HFFc6 (cell line): ENCODE data around the gene RFX6. TPM values are rescaled to one million over a fixed set of nuclear protein-coding genes. Genes with fewer than 3 reads are reported as not detected.

Source experiments
- DNase-seq: peaks from one replicate; pipeline ENCODE4 v3.0.0-alpha.2; 2018
- H3K27ac Mint-ChIP-seq: 2 replicates; pipeline ENCODE4 v1.8.0; 2020; ENCODE audit warnings: mild to moderate bottlenecking, mixed read lengths
- H3K27me3 Mint-ChIP-seq: 2 replicates; pipeline ENCODE4 v1.8.0; 2021; ENCODE audit warnings: mild to moderate bottlenecking, moderate library complexity, mixed read lengths; ENCODE audit not compliant: insufficient read depth
- H3K36me3 Mint-ChIP-seq: 2 replicates; pipeline ENCODE4 v1.8.0; 2021; ENCODE audit warnings: low read depth, mixed read lengths
- H3K4me1 Mint-ChIP-seq: 2 replicates; pipeline ENCODE4 v1.8.0; 2020; ENCODE audit warnings: low read depth, mixed read lengths
- H3K4me3 Mint-ChIP-seq: 2 replicates; pipeline ENCODE4 v1.8.0; 2020; ENCODE audit warnings: mild to moderate bottlenecking, moderate library complexity, mixed read lengths
- H3K9me3 Mint-ChIP-seq: 2 replicates; pipeline ENCODE4 v1.8.0; 2020; ENCODE audit warnings: mild to moderate bottlenecking, mixed read lengths
- total RNA-seq, 6 experiments: library from RNA; stranded (reverse); fragmentation: NEBNext Ultra II Directional; extraction: Animal tissue kit (Norgen Biotek cat#: 25700); gene quantifications; 2 replicates in 1 of 6; 3 replicates in 5 of 6; pipeline ENCODE4 v1.2.3, GENCODE V29; 2021
- TF ChIP-seq, protein P1 (sequence below): fragments of 200-600 bp; sonication (generic); IDR thresholded peaks from 2 replicates; pipeline ENCODE4 v1.5.0; 2021; ENCODE audit warnings: antibody characterized with exemption, mild to moderate bottlenecking

RFX6 gene
- total RNA-seq, 6 experiments from 2014 or later, result not detected

DNA sequence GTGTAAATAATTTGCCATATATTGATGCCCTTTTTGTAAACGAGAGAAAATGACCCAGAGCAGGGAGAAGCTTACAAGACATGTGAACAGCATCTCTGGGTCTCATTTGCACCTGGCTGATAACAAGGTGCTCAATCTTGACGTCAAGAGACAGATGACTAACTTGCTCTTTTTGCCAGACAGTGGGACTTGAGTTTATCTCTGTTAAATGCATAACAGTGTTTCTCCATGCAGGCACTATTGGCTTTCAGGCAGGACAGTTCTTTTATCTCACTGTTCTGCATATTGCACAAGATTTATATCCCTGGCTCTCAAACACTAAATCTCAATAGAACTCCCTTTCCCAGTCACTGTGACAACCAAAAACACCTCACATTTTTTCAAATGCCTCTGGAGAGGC lies 56.4 kb downstream of the RFX6 start:
- Mint-ChIP-seq H3K4me1 (no peaks in the 10 kb centered on the region), H3K4me3 (no peak overlapping the region), H3K36me3 (no peaks in the 10 kb centered on the region), H3K27ac (no peak overlapping the region), H3K9me3 (no peaks in the 10 kb centered on the region), H3K27me3 (no peaks in the 10 kb centered on the region)
- TF ChIP-seq, protein P1, sequence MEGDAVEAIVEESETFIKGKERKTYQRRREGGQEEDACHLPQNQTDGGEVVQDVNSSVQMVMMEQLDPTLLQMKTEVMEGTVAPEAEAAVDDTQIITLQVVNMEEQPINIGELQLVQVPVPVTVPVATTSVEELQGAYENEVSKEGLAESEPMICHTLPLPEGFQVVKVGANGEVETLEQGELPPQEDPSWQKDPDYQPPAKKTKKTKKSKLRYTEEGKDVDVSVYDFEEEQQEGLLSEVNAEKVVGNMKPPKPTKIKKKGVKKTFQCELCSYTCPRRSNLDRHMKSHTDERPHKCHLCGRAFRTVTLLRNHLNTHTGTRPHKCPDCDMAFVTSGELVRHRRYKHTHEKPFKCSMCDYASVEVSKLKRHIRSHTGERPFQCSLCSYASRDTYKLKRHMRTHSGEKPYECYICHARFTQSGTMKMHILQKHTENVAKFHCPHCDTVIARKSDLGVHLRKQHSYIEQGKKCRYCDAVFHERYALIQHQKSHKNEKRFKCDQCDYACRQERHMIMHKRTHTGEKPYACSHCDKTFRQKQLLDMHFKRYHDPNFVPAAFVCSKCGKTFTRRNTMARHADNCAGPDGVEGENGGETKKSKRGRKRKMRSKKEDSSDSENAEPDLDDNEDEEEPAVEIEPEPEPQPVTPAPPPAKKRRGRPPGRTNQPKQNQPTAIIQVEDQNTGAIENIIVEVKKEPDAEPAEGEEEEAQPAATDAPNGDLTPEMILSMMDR, result no peak
- DNase-seq, result no peak

DNA sequence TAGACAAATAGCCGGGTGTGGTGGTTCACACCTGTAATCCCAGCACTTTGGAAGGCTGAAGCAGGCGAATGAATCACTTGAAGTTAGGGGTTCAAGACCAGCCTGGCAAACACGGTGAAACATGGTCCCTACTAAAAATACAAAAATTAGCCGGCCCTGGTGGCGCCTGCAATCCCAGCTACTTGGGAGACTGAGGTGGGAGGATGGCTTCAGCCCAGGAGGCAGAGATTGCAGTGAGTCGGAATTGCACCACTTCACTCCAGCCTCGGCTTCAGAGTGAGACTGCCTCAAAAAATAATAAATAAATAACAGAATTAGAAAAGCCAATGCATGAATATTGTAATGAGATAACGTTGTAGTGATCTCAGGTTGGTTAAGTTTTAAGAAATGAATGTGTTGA lies 61.3 kb downstream of the RFX6 start:
- no peak overlapping the region for H3K27ac Mint-ChIP-seq
- H3K36me3 Mint-ChIP-seq, result no peaks in the 10 kb centered on the region
- DNase-seq, result no peak
- peaks cover 3% of the 10 kb centered on the region for H3K27me3 Mint-ChIP-seq
- no peaks in the 10 kb centered on the region for H3K9me3 Mint-ChIP-seq
- H3K4me1 Mint-ChIP-seq, result no peaks in the 10 kb centered on the region
- TF ChIP-seq, protein P1, result no peak
- no peak overlapping the region for H3K4me3 Mint-ChIP-seq

DNA sequence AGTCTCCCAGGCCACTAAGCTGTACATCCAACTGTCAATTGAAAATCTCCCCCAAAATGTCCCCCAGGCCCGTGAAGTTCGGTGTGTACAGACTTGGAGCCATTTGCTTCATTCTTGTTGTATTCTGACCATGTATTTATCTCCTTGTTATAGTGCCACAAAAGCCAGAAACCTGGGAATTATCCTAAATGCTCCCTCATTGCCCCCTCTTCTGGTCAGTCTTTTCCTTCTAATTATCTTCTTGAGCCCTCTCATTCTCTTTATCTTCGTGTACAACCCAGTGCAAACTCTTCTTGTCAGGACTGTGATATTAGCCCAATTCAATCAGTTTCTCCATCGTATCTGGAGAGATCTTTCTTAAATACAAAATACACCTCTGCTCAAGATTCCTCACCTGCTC lies 64.7 kb downstream of the RFX6 start:
- H3K27me3 Mint-ChIP-seq, result peaks cover 7% of the 10 kb centered on the region
- no peaks in the 10 kb centered on the region for H3K9me3 Mint-ChIP-seq

DNA sequence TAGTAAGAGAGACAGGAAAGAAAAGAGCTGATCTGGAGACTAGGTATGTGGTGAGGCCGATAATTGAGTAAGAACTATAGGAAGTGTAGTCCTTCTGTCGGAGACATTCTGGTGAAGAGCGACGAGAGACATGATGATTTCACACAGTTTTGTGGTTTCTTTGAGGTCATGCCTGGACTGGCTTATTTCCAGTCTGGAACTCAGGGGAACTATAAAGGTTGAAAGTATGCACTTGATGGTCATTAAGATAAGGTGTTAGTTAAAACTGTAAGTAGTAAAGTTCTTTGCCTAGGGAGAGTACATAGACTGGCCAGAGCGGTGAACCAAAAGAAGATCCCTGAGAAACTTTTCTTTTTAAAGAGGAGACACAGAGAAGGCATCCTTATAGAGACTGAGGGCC lies 68.8 kb downstream of the RFX6 start:
- H3K27me3 Mint-ChIP-seq, result peaks cover 10% of the 10 kb centered on the region
- TF ChIP-seq, protein P1, result no peak
- no peak overlapping the region for H3K27ac Mint-ChIP-seq
- no peaks in the 10 kb centered on the region for H3K36me3 Mint-ChIP-seq
- H3K4me1 Mint-ChIP-seq, result peaks cover 8% of the 10 kb centered on the region
- H3K4me3 Mint-ChIP-seq, result no peak overlapping the region
- H3K9me3 Mint-ChIP-seq, result no peaks in the 10 kb centered on the region
- peak; percentile 6 for DNase-seq

More for the DNA sequence above, 64.7 kb downstream of the RFX6 start:
- DNase-seq, result no peak
- peaks cover 8% of the 10 kb centered on the region for H3K4me1 Mint-ChIP-seq
- H3K4me3 Mint-ChIP-seq, result no peak overlapping the region
- H3K27ac Mint-ChIP-seq, result no peak overlapping the region
- TF ChIP-seq, protein P1, result peak; percentile 20; the same call in 1 of the 2 replicates
- no peaks in the 10 kb centered on the region for H3K36me3 Mint-ChIP-seq

DNA sequence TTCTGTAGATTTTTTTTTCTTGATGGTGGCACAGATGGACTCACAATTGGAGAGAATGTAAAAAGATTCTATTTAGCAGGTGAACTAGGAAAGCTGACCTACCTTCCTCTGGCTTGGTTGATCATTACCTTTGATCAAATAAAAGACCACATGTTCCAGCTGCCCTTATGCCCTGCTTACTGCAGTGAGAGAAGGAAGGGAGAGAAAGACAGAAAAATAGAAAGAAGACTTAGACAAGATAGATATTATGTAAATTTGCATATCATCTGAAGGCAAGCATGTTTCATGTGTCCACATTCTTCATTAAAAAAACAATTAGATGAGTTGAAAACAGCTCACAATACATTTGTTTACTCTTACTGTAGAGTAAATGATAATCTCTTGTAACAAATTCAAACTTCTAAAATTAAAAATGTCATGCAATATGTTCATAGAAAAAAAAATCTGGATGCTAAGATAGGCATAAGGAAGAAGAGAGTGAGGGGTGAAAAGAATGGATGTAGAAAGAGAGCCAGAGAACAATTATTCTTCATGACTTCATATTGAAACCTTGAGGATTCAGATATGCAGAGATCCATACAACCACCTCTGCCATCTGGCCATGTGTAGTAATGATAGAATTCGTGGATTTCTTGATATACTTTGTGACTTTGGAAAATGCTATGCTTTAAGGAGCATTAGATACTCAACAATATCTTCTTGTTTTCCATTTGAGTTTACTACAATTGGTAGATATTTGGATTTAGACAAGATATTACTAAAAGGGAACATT lies 71.7 kb downstream of the RFX6 start:
- H3K4me1 Mint-ChIP-seq, result peaks cover 8% of the 10 kb centered on the region

More for the DNA sequence above, 71.7 kb downstream of the RFX6 start:
- H3K9me3 Mint-ChIP-seq, result no peaks in the 10 kb centered on the region
- H3K4me3 Mint-ChIP-seq, result no peak overlapping the region
- TF ChIP-seq, protein P1, result no peak
- no peak for DNase-seq
- H3K36me3 Mint-ChIP-seq, result no peaks in the 10 kb centered on the region
- H3K27me3 Mint-ChIP-seq, result peaks cover 8% of the 10 kb centered on the region; the same call in 1 of the 2 replicates
- H3K27ac Mint-ChIP-seq, result no peak overlapping the region
